Stimulated activated CD8-positive, alpha-beta memory T cell treated with anti-CD3 and anti-CD28 coated beads, Interleukin-12 subunit alpha, Interleukin-12 subunit beta, amount 100 ng/mL, for 4 hours (primary cell): ENCODE data around the gene DPP10.
"Not testable (repeated sequence)": the region's sequence is repeated elsewhere in the genome, so short reads cannot be mapped to it uniquely, and the experiment has no call there.

ENCODE experiments used
- DNase-seq: peaks from one replicate; pipeline ENCODE4 v3.0.0-alpha.2; 2020; ENCODE audit warnings: low read depth

DPP10 gene

DNA sequence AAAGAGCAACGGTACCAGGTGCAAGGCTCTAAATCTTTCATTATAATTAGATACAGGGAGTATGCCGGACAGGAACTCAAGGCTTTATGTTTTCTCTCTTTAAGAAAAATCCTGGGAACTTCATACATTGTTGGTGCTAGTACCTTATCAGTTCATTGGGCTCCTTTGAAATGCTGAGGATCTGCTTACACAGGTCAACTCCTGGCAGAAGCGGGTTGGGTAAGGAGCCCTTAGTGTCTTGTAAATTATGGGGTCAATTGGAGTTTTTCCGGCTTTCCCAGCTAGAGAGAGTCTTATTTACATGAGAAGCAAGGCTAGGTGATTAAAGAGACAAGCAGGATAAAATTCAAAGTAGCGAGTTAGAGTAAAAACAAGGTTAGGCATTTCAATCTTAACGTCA lies 998.3 kb downstream of the DPP10 start:
- DNase-seq, result not testable (repeated sequence)

DNA sequence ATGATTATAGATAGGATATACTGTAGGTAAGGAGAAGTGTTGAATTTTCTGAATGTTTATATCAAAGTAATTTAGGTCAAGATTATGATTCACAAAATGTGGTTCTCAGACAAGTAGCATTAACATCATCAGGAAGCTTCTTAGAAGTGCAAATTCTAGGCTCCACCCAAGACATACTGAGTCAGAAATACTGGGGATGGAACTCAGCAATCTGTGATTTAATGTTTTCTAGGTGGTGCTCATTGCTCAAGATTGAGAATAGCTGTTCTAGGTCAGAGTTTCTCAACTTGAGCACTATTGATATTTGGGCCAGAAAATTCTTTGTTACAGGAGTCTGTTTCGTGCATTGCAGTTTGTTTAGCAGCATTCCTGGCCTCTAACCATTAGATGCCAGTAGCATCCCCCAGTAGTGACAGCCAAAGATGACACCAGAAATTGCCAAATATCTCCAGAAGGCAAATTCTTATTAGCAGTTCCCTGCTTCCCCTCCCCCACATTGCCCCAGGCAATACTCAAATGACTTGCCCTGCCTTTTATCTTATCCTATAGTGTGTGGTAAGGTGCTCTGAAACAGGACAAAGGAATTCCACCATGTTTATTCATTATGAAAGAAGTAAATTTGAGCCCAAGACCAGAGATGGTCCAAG lies 1001.2 kb downstream of the DPP10 start:
- no peak for DNase-seq

DNA sequence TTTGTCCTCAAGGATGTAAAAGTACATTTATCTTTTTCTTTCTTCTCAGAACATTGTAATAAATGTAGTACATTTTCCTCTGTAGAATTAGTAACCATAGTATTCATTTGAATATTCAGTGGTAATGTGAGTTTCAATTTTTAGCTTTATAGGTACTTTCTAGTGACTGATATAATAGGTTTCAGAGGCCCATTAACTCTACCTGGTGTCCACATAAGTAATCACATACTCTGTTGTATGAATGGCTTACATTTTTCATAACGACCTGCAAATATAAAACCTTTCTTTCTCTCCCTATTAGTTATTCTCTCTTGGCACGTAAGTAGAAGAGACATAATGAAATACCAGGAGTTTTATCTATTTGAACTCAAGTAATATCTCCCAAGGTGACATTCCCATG lies 1017.6 kb downstream of the DPP10 start:
- no peak for DNase-seq

DNA sequence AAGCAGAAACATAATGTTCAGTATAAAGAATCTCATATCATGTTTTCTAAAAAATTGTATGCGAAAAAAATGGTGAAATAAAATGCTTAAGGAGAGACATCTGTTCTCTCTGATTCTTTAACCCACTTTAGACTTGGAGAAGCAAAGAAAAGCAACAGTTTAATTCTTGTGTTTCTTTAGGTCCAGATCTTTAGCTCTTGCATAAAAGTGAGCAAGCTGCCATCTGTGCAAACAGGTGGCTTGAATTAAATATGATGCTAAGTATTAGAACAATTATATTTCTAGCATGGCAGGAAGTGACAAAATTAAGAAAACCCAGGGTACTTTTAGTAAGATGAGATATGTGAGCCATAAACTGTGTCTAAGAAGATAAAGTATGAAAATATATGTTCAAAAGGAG lies 1038.3 kb downstream of the DPP10 start:
- no peak for DNase-seq

DNA sequence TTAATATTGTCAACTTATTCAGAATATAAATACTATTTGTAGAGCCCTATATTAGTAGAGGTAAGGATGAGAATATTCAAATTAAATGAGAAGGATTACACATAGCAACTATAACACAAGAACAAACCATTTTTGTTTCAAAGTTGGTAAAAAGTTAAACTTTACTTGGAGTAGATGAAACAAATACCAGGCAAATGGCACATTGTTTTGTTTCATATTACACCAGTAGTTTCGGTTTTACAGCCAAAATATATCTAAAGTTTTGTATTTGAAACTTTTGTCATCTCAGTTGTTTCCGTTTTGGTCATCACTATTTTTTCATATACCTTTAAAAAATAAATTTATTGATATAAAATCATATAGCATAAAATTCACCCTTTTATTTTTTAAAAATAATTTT lies 1039.4 kb downstream of the DPP10 start:
- no peak for DNase-seq

DNA sequence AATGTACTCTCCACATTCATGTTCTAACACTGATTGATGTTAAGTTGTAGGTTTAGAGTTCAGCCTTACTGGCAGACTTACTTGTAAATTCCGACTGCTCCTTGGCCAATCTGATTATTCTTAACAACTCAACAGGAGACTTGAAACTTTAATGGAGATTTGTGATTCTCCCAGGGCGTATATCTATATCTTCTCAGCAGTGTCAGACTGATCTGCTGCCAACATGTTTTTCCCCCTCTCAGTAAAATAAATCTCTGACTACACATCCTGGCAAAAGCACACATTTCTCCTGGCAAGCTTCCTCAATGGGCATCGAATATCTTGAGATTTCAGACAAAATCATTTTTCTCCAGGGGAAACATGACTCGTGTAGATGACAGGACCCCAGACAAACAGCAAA lies 1041.2 kb downstream of the DPP10 start:
- no peak for DNase-seq

DNA sequence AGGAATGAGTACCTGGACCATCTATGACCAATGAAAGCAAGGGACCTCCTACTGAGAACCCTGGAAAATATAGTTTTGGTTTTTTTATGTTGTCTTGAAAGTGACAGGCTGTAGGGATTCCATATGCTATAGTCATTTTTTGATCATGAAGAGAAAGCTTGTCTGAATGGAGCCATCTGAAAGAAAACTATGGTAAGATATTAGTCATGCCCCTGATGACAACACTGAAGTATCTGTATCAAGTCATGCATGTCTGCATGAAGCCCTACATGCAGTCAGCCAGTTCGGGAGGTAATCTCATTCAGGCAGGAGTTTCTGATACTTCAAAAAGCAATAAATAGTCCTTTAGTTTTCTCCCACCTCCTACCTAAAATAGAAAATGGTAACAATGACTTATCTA lies 1042.0 kb downstream of the DPP10 start:
- no peak for DNase-seq

DNA sequence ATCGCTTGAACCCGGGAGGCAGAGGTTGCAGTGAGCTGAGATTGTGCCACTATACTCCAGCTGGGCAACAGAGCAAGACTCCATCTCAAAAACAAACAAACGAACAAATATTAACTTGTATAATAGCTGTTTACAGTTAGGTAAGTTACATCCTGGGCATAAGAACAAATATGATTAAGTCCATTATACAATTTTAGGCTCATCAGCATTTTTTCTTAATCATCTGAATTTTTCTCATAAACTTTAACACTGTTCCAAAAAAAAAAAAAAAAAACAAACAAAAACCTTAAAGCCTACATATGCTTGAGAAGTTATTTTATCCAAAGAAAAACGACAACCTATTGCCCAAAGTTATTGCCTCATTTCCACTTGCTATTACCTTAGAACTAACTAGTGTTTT lies 1042.5 kb downstream of the DPP10 start:
- DNase-seq, result no peak

DNA sequence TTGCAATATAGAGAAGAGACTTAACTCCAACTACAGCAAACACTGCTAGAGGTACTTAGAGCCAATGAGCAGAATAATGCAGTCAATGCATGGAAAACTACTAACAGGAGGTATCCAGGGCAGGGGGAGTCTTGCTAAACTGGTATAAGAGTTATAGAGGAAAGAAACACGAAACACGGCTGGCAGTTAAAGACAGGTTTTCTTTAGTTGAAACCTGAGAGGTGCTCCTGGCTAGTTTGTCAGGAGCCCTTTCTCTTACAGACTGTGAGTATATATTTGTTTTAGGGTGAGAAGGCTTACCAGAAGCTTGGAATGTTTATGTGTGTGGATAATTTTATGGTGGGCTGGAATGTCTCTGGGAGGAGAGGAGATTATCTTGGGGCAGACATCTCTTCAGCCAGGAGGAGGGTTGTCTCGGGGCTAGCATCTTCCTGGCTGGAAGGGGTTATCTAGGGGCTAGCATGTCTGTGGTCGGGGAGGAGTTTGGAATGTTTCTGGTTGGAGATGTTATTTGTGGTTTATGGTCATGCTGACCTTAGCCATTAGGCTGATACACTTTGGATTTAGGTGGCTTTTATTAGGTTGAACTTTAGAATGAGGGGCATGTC lies 1048.8 kb downstream of the DPP10 start:
- DNase-seq, result no peak

DNA sequence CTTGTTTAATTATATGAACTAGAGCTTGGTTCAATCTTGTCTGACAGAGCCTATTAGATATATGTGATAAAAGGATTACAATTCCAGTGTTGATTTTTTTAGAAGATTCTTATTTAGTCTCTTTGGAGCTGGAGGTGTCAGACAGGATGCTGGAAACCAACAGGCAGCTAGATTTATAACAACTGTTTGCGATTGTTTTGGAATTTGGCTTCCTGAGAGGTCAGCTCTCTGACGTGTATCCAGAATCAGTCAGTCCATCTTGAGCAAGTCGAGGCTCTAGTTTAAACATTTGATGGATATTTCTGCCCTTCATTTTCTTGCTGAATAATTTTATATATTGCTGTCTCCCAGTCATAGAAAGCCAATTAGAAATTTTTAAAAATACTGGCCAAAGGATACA lies 1062.9 kb downstream of the DPP10 start:
- DNase-seq, result no peak

DNA sequence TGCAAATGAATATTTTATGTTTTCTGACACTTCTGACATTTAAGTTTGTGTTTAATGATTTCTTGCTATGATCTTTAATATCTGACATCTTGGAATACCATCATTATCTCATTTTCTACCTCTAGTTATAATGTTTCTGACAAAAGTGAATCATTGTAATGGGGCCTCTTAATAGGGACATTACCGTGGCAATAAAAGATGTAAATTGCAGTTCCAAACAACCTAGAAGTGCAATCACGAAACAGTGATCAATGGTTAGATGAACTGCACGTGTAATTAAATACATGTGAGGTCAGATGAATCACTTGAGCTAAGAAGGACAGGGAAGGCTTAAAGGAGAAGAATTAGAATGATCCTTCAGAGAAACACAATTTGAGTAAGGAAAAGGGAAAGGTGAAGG lies 1078.3 kb downstream of the DPP10 start:
- no peak for DNase-seq

DNA sequence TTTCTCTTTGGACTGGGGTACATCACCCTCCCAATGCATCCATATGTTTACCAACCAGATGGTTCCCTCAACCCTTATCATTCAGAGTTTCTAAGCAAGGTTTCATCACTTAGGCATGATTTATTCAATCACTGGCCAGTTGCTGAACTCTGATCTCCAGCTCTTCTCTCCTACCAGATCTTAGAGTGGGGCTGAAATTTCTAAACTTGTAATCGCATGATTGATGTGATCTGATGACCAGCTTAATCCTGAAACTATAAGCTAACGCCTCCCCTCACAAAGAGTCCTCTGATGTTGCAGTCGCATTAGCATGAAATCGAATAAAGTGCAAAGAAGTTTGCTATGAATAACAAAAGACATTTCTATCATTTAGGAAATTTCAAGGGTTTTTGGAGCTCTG lies 1082.0 kb downstream of the DPP10 start:
- no peak for DNase-seq

DNA sequence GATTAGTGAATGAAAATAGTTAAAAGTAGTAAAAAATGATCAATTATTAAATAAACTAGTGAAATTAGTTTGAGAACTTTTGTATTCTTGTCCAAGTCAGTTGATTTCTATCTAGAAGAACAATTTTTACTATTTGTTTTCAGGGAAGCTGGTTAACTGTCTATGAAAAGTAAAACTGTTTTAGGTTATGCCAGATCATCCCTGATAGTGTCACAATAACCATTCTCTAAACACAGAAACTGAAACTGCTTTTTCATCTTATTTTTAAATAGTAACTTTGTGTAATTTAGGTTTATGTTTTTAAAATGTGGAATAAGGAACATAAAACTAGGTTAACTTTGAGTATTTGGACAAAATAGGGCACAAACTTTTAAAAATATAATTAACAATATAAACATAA lies 1087.2 kb downstream of the DPP10 start:
- DNase-seq, result no peak

DNA sequence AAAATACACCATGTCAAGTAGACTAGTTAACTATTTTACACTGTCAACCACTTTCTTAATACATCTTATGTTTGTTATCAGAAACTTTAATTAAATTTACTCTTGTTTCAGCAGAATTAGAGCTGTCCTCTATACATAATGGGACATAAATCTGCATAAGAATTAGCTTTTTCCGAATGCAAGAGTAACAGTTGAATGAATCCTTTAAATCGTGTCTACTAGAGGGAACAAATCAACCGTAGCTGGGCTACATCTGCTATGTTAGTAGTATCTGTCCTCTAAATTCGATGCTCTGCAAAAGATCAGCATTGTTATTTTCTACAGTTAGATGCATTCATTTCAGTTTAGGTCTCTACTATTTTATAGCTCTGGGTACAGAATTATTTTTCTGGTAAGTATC lies 1090.6 kb downstream of the DPP10 start:
- DNase-seq, result no peak

DNA sequence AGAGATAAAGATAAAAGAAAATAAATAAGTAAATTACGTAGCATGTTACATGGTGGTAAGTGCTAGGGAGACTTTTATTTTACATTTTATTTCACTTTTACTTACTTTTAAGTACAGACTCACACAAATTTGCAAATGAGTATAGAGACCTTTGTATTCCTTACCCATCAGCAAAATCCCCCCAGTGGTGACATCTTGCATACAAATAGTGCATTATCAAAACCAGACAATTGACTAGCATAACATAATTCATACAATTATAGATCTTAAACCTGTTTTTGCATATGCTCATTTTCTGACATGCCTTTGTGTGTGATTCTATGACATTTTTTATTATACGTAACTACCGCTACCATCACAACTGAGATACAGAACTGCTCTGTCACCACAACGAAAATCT lies 1099.4 kb downstream of the DPP10 start:
- no peak for DNase-seq

DNA sequence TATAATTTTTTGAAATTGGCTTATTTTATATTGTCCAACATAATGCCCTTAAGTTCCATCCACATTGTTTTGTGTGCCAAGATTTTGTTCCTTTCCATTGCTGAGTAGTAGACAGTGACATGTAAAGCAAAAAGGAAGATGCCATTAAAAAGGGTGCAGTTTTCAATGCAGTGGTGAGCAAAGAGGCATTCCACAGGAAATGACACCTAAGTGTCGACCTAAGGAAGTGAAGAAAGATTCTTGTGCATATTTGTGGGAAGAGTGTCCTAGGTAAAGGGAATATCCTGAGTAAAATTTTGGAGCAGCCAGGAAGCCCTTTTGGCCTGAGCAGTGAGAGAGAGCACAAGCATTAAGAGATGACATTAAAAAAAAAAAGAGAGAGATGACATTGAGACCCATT lies 1099.9 kb downstream of the DPP10 start:
- no peak for DNase-seq

DNA sequence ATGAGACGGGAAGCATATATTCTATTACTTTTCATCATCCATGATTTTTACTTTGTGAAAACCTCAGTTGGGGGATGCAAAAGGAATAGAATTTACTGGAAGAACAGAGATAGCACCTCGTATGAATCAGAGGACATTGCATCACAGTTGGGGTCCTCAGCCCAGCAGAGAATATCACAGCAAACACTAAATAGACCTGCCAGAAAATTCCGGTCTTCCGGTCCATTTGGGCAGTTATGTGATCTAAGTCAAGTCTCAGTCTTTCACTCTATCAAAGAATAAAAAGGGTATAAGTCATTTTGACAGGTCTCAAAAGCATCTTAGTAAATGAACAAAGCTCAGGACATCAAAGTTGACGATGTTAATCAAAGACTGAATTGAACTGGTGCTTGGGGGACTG lies 1100.6 kb downstream of the DPP10 start:
- DNase-seq, result no peak

DNA sequence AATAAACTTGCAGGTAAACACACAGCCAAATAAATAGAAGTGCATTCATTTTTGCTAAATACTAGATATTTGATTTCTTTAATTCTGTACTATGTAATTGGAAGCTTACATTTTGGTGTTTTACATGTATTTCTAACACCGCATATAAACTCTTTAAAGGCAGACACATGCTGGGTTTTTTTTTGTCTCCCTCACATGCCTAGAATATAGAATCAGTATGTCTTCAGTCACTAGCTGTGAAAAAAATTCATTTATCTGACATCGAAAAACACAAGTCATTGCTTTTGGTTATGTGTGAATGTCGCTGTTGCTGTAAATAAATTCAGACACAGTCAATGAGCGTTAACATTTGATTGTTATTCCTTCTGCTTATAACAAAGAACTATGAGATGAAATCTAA lies 1101.0 kb downstream of the DPP10 start:
- DNase-seq, result no peak

DNA sequence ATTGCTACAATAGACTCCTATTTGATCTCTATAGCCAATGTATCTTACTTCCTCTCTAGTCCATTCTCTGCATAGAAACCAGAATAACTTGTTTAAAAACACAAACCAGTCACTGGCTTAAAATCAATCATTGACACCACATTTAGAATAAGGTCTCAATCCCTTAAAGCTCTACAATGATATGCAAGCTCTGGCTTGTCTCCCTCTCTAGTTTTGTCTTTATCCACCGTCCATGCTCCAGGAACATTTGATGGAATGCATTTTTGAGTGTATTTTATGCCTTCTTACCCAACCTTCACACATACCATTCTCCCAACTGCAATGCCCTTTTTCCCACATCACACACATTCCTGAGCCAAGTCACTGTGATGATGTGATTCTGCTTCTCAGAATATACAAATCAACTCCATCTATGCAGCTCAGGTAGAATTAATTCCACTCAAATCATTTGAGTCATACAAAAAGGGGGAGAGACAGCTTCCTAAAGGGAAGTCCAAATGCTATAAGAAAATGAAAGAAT lies 1107.2 kb downstream of the DPP10 start:
- DNase-seq, result no peak

DNA sequence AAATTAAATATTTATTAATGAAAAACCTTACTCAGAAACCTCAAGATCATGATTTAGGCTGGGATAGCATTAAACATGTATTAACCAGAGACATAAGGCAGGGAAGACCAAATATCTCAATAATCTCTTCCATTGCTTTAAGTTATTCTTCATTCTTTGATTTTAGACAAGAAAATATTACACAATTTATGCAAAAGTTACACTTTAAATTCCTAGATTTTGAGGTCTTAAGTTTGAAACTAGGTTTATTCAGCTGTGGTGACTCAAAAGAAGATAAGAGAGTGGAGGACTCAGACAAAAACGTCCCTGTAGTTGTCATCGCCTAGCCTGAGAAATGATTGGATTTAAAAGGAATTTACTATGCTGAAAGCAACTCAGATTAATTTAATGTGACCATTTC lies 1110.3 kb downstream of the DPP10 start:
- no peak for DNase-seq

DNA sequence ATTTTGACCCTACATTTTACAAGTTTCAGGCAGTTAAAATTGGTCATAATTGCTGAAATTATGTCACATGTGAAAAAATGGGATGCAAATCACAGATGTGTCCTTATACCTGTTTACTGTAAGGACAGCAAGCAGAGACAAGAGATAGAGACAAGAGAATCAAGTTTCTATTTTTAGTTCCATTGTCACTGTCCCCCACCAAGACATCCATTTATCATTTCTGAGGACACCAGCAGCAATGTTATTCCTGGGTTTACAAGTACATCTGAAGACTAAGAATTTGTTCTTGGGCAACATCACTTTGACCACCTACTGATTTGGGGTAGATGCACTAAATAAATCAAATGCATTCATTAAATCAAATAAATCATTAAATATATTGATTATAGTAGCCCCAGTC lies 1111.7 kb downstream of the DPP10 start:
- no peak for DNase-seq

DNA sequence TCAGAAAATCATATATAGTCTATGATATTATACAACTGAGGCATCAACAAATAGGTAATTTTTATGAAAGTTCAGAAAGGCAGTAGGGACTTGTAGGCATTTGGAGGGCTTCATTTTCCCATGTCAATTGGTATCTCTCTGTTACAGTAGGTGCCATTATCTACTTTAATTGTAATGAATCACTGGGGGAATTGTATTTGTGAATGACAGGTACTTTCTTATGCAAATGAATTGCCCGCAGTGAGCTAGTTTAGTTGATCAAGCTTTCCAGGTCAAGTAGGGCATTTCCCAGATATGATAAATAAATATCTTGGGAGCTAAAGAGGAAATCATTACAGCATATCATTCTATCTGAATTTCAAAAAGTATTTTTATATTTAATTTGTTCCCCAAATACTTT lies 1116.3 kb downstream of the DPP10 start:
- DNase-seq, result no peak

DNA sequence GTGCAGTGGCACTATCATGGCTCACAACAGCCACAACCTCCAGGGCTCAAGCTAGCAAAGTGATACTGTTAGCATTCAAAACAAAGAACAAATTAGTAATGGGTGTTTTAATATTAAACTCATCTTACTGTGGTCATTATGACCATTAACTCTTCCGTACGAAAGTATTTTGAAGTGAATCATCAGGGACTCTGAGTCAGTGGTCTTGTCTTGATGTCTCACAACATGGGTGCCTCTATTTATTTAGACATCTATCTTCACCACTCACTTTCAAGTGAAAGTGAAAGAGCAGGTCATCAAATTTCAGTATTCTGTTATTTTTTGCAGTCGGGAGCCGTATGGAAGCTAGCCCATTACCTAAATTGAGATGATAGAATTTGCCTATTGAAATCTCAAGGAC lies 1118.2 kb downstream of the DPP10 start:
- no peak for DNase-seq

DNA sequence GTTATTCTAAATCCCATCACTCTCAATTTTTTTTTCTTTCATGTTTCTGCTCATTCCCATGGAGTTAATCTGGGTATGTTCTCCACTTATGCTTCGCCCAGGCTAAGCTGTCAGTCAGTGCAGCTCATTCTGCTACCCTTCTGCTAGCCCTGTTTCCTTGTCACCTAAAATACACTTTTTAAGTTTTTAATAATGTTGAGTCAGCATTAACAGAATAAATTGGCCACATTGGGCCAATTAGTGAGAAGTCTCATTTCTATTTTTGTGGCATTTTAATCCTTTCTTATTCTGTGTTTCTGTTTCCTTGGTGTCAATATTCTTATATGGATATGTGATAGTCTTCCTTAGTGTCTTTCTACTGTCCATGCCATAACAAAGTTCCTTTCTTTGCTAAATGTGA lies 1126.2 kb downstream of the DPP10 start:
- DNase-seq, result no peak
